Measurements from ENCODE around the gene FCHSD2. TPM values are rescaled to one million over a fixed set of nuclear protein-coding genes. Genes with fewer than 3 reads are reported as not detected.
A peak's percentile ranks its signal among the peaks of the same experiment; 100 is the strongest.

Gene FCHSD2
- total and polyA plus RNA-seq, 2 donors (not counting 1 experiment from before 2014, with no cell fraction given) = 113 to 189 TPM

DNA sequence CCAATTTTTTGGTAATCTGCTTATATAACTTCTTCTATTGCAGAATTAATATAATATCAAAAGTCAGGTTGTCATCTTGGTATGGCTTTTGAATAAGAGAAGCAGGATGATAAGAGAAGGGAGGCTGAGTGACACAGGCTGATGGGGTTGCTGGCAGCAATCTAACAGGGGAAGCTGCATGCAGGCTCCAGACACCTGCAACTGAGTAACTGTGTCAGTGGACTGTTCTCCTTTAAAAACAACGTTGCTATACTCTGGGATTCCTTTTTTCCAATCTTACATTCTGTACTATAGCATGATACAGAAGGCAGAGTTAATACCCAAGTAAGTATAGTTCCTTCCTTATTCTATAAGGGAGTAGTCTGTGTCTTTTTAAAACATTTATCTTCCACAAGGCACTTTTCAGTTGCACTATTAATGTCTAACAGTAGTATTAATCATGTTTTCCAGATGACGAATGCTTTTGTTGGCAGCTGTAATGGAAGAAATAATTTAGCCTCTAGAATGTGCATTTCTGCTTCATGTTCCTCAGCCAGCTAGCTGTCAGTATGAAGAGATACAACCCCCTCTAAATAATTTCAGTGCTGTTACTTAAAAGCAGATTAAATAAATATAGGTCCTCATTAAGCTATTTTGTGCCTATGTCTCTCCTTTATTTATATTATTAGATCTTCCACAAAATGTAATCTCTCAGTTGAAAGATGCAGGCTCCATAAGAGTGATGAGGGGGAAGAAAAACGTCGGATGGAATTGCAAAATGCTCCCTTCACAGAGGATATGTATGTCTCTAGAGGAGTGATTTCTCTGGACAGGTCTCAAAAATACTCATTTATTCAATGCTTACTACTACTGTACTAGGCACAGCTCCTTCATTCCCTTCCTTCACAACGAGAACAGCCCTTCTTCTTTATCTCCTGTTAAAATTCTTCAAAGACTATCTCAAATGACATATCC is 277.1 kb downstream of the FCHSD2 start:
- Histone ChIP-seq H3K27me3 (replicated peaks in 1 of 4; ENCODE audit: control extremely low read depth in 1 of 4, control insufficient read depth in 3 of 4, insufficient read depth in 4 of 4, low read length in 3 of 4) (no peaks in the 10 kb centered on the region), H3K79me2 (ENCODE audit: control insufficient read depth, insufficient read depth, low read length) (peaks cover 47% of the 10 kb centered on the region), H3K27ac (ENCODE audit: low read length in 2 of 2) (peak overlapping the region in 1 of 2 donors; percentile 66), H3K4me3 (ENCODE audit: control extremely low read depth in 1 of 5, extremely low read depth in 1 of 5, insufficient read depth in 1 of 5, low read depth in 2 of 5, low read length in 4 of 5) (no peak overlapping the region), H4K20me1 (ENCODE audit: control insufficient read depth, insufficient read depth, low read length, poor library complexity, severe bottlenecking) (peaks cover 8% of the 10 kb centered on the region), H3K4me2 (replicated peaks; ENCODE audit: low read depth, low read length, poor library complexity, severe bottlenecking) (no peak overlapping the region), H3K4me1 (ENCODE audit: control insufficient read depth in 2 of 2, insufficient read depth in 2 of 2, low read length in 2 of 2) (no peaks in the 10 kb centered on the region), H3K36me3 (replicated peaks in 1 of 2; ENCODE audit: control extremely low read depth in 1 of 2, control insufficient read depth in 1 of 2, extremely low read depth in 1 of 2, insufficient read depth in 2 of 2, low read length in 1 of 2) (peaks cover 13 to 78% of the 10 kb centered on the region in 2 experiments), H2AFZ (ENCODE audit: insufficient read depth, low read depth, low read length, poor library complexity, severe bottlenecking) (no peak overlapping the region), H3K9ac (ENCODE audit: low read length) (no peak overlapping the region), H3K9me3 (ENCODE audit: control extremely low read depth in 1 of 3, control insufficient read depth in 2 of 3, insufficient read depth in 1 of 3, low read length in 2 of 3) (no peaks in the 10 kb centered on the region)
- H3K27me3 Mint-ChIP-seq = no peaks in the 10 kb centered on the region
- peak overlapping the region; percentile 78 for H3K27ac Mint-ChIP-seq
- H3K4me1 Mint-ChIP-seq = peaks cover 12% of the 10 kb centered on the region
- DNase-seq = no peak
- H3K4me3 Mint-ChIP-seq = no peak overlapping the region
- no peak for ATAC-seq (ENCODE audit: low read depth)
- POLR2A ChIA-PET = no interaction called here
- CTCF ChIA-PET = interaction anchor here (0.5 to 1.5 kb wide), 8 partner anchors 15 to 1146 kb away, joined by 3 to 8 read pairs (median 4); no protein-coding TSS in a partner anchor
- intact Hi-C loops (cut with micrococcal nuclease) = no loop called here
- no peaks in the 10 kb centered on the region for H3K9me3 Mint-ChIP-seq (ENCODE audit: insufficient read depth)
- 88% methylated on average over 1 of the region's 5 CpGs for WGBS (ENCODE audit: insufficient coverage)
- TF ChIP-seq, protein P1, sequence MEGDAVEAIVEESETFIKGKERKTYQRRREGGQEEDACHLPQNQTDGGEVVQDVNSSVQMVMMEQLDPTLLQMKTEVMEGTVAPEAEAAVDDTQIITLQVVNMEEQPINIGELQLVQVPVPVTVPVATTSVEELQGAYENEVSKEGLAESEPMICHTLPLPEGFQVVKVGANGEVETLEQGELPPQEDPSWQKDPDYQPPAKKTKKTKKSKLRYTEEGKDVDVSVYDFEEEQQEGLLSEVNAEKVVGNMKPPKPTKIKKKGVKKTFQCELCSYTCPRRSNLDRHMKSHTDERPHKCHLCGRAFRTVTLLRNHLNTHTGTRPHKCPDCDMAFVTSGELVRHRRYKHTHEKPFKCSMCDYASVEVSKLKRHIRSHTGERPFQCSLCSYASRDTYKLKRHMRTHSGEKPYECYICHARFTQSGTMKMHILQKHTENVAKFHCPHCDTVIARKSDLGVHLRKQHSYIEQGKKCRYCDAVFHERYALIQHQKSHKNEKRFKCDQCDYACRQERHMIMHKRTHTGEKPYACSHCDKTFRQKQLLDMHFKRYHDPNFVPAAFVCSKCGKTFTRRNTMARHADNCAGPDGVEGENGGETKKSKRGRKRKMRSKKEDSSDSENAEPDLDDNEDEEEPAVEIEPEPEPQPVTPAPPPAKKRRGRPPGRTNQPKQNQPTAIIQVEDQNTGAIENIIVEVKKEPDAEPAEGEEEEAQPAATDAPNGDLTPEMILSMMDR (IDR thresholded peaks at IDR 0.05) = no peak
- TF ChIP-seq EZH2 (IDR thresholded peaks at IDR 0.05; ENCODE audit: borderline replicate concordance, insufficient read depth, low read depth, low read length, poor library complexity, severe bottlenecking) = no peak

DNA sequence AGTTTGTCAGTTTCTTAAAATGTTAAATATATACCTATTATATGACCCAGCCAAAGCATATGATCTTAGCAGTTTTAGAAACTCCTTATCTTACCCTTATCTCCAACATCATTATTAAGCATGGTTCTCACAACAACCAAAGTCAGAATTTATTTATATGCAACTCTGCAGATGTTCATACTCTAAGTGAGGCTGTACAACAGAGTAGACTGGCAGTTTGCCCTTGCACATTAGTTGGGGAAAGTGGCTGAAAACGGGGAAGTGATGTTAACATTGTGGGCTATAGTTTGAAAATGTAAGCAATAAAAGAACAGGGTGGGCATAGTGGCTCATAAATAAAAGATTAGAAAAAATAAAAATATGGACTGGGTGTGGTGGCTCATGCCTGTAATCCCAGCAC is 278.2 kb downstream of the FCHSD2 start:
- Histone ChIP-seq H3K4me3 (ENCODE audit: control extremely low read depth in 1 of 5, extremely low read depth in 1 of 5, insufficient read depth in 1 of 5, low read depth in 2 of 5, low read length in 4 of 5) (no peak overlapping the region), H3K4me2 (replicated peaks; ENCODE audit: low read depth, low read length, poor library complexity, severe bottlenecking) (no peak overlapping the region), H4K20me1 (ENCODE audit: control insufficient read depth, insufficient read depth, low read length, poor library complexity, severe bottlenecking) (peaks cover 6% of the 10 kb centered on the region), H3K79me2 (ENCODE audit: control insufficient read depth, insufficient read depth, low read length) (peaks cover 49% of the 10 kb centered on the region), H3K27me3 (replicated peaks in 1 of 4; ENCODE audit: control extremely low read depth in 1 of 4, control insufficient read depth in 3 of 4, insufficient read depth in 4 of 4, low read length in 3 of 4) (no peaks in the 10 kb centered on the region), H3K9ac (ENCODE audit: low read length) (no peak overlapping the region), H2AFZ (ENCODE audit: insufficient read depth, low read depth, low read length, poor library complexity, severe bottlenecking) (no peak overlapping the region), H3K9me3 (ENCODE audit: control extremely low read depth in 1 of 3, control insufficient read depth in 2 of 3, insufficient read depth in 1 of 3, low read length in 2 of 3) (no peaks in the 10 kb centered on the region), H3K4me1 (ENCODE audit: control insufficient read depth in 2 of 2, insufficient read depth in 2 of 2, low read length in 2 of 2) (no peaks in the 10 kb centered on the region), H3K36me3 (replicated peaks in 1 of 2; ENCODE audit: control extremely low read depth in 1 of 2, control insufficient read depth in 1 of 2, extremely low read depth in 1 of 2, insufficient read depth in 2 of 2, low read length in 1 of 2) (peaks cover 16 to 79% of the 10 kb centered on the region in 2 experiments), H3K27ac (ENCODE audit: low read length in 2 of 2) (peak overlapping the region in 1 of 2 donors; percentile 30)
- WGBS (ENCODE audit: insufficient coverage) = 58% methylated on average over 1 of the region's 1 CpG
- Mint-ChIP-seq H3K27ac (peak overlapping the region; percentile 75), H3K9me3 (ENCODE audit: insufficient read depth) (no peaks in the 10 kb centered on the region), H3K27me3 (no peaks in the 10 kb centered on the region), H3K4me3 (no peak overlapping the region), H3K4me1 (peaks cover 15% of the 10 kb centered on the region)
- no peak for TF ChIP-seq EZH2 (IDR thresholded peaks at IDR 0.05; ENCODE audit: borderline replicate concordance, insufficient read depth, low read depth, low read length, poor library complexity, severe bottlenecking)
- TF ChIP-seq, protein P1 (IDR thresholded peaks at IDR 0.05) = no peak
- POLR2A ChIA-PET = no interaction called here
- no peak for ATAC-seq (ENCODE audit: low read depth)
- no peak for DNase-seq
- CTCF ChIA-PET = interaction anchor here (0.7 to 1.1 kb wide), 3 partner anchors 16 to 1147 kb away, joined by 3 to 4 read pairs (median 3); no protein-coding TSS in a partner anchor
- intact Hi-C loops (cut with micrococcal nuclease) = no loop called here

Measured in B cell (primary cell).